Upper lobe of right lung (tissue), 1 donor: ENCODE results near the gene TOMM40. TPM values are rescaled to one million over a fixed set of nuclear protein-coding genes. Genes with fewer than 3 reads are reported as not detected.

ENCODE experiments used
- ATAC-seq: fragments of 200-7000 bp; cut with Tn5 transposase; one replicate; pipeline ENCODE4 v1.9.1; 2020; ENCODE audit warnings: mild to moderate bottlenecking, moderate library complexity
- DNase-seq: peaks from one replicate; pipeline ENCODE4 v3.0.0-alpha.2; 2020
- H3K27ac ChIP-seq: fragments of 200-600 bp; one replicate; pipeline ENCODE4 v1.8.0; 2022
- H3K27me3 ChIP-seq: fragments of 200-600 bp; one replicate; pipeline ENCODE4 v1.8.0; 2022; ENCODE audit warnings: mild to moderate bottlenecking
- H3K36me3 ChIP-seq: fragments of 200-600 bp; one replicate; pipeline ENCODE4 v1.8.0; 2022
- H3K4me1 ChIP-seq: fragments of 200-600 bp; one replicate; pipeline ENCODE4 v1.8.0; 2022
- H3K4me3 ChIP-seq: fragments of 200-600 bp; one replicate; pipeline ENCODE4 v1.8.0; 2022; ENCODE audit warnings: mild to moderate bottlenecking
- H3K9me3 ChIP-seq: fragments of 200-600 bp; one replicate; pipeline ENCODE4 v1.8.0; 2022
- CTCF ChIP-seq: fragments of 200-600 bp; IDR thresholded peaks from one replicate; pipeline ENCODE4 v1.8.0; 2022; ENCODE audit warnings: antibody characterized with exemption
- intact Hi-C: fragments of 100-400 bp; cut with DNase I; formaldehyde crosslinking; loops from one replicate; pipeline ENCODE4 v1.11.0; 2022
- long read RNA-seq: library from polyadenylated mRNA; unstranded; transcript quantifications from one replicate; pipeline ENCODE4 v2.0.0, GENCODE V29; 2021
- total RNA-seq: library from RNA; stranded (reverse); fragmentation: NEBNext Ultra II Directional; extraction: Animal tissue kit (Norgen Biotek cat#: 25700); gene quantifications from one replicate; pipeline ENCODE4 v1.2.1, GENCODE V29; 2021
- donor health status: DM: no; HTN: yes; CAD: no; lungs with severe emphysema.

TOMM40 gene
- 52.4 TPM for total RNA-seq
- long read RNA-seq, transcript TOMM40-202 (10 exons, 1,709 nt): major isoform, 98 of 188 reads
- long read RNA-seq, transcript TOMM40-201 (10 exons, 1,707 nt): minor isoform, 27 of 188 reads
- long read RNA-seq, transcript TOMM40-203 (9 exons, 1,725 nt): minor isoform, 42 of 188 reads
- long read RNA-seq, partial matches to known transcripts: 8 of 188 reads
- long read RNA-seq, other reads (novel, unspliced or antisense): 12 of 188 reads

DNA sequence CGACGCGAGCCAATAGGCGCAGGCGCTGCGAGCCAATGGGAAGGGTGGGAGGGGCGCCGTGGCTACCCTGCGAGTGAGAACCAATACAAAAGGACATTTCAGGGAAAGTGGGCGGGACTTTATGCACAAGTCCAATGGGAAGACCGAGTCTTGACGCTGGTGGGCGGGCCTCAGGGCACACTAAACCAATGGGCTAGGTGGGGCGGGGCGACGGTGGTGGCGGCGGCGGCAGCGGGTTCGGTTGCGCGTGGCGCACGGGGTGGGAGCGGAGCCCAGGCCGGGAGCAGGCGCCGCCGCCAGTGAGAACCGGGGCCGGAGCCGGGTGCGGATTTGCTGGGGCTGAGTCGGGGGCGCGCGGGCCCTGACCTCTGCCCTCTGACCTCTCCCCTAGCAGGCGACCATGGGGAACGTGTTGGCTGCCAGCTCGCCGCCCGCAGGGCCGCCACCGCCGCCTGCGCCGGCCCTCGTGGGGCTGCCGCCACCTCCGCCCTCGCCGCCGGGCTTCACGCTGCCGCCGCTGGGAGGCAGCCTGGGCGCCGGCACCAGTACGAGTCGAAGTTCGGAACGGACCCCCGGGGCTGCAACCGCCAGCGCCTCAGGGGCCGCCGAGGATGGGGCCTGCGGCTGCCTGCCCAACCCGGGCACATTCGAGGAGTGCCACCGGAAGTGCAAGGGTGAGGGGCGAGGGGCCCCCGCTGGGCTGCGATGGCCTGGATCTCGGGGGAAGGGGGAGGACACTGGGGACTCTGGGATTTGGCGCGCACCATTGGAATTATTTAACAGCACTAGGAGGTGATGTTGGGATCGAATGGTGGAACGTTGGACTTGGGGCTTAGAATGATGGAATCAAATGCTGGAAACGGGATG, at the start of gene TOMM40:
TOMM40 (plus strand) TSS at position 239 of the 867 bp plus-strand sequence; CDS start at position 401, 162 bp downstream.
- TF ChIP-seq CTCF: no peak
- ATAC-seq (no peak), DNase-seq (no peak)
- peaks cover 56% of the 10 kb centered on the region for H3K36me3 ChIP-seq
- H3K27me3 ChIP-seq: no peaks in the 10 kb centered on the region
- peak within 1 kb of the TSS; percentile 75 for H3K4me3 ChIP-seq
- peaks cover 17% of the 10 kb centered on the region for H3K4me1 ChIP-seq
- peak within 1 kb of the TSS; percentile 95 for H3K27ac ChIP-seq
- H3K9me3 ChIP-seq: no peaks in the 10 kb centered on the region
- intact Hi-C loops: no loop called here

- Histone ChIP-seq H3K27ac (peak overlapping the region; percentile 51), H3K36me3 (no peaks in the 10 kb centered on the region), H3K4me1 (peaks cover 25% of the 10 kb centered on the region), H3K27me3 (no peaks in the 10 kb centered on the region), H3K4me3 (peak overlapping the region; percentile 55), H3K9me3 (no peaks in the 10 kb centered on the region)
- ATAC-seq: no peak
- intact Hi-C loops: no loop called here
- TF ChIP-seq CTCF: no peak
- peak; percentile 76 for DNase-seq
Observed at GRCh38 chr19:44845286-44845611, 45.8 kb upstream of the TOMM40 start.

- no peaks in the 10 kb centered on the region for H3K9me3 ChIP-seq
- TF ChIP-seq CTCF: peak; percentile 68
- peak within 1 kb of the TSS; percentile 90 for H3K4me3 ChIP-seq
- DNase-seq (peak; percentile 100), ATAC-seq (peak; percentile 89)
- peak within 1 kb of the TSS; percentile 95 for H3K27ac ChIP-seq
- peaks cover 28% of the 10 kb centered on the region for H3K4me1 ChIP-seq
- no peaks in the 10 kb centered on the region for H3K36me3 ChIP-seq
- intact Hi-C loops: no loop called here
- H3K27me3 ChIP-seq: no peaks in the 10 kb centered on the region
Observed at GRCh38 chr19:44845612-44846454, 45.2 kb upstream of the TOMM40 start, which contains the start of gene NECTIN2. TSS of gene NECTIN2 (plus strand) at chr19:44846297. CDS start at chr19:44846526, 229 bp downstream.

DNA sequence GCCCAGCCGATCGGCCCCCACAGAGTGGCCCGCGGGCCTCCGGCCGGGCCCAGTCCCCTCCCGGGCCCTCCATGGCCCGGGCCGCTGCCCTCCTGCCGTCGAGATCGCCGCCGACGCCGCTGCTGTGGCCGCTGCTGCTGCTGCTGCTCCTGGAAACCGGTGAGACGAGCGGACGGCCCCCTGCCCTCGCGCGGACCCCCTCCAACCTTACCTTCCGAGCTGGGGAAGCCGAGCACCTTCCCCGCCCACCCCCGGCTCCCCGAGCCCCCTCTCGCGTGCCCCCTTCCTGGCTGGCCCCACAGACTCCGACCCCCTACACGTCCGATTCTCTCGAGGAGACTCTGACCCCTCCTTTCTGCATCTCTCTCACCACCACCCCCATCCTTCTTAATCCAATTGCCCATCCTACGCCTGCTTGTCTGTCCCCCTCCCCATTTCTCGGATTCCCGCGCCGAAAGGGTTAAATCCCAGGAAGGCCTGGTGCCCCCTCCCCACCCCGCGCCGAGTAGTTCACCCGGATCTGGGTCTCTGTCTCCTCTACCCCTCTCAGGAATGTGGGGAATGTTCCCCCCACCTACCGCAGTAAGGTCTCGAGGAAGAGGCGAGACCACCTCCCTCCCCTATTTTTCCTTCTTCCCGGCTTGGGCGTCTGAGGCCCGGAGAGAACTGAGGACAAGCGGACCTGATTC, 44.5 kb upstream of the TOMM40 start:
- Histone ChIP-seq H3K27ac (peak overlapping the region; percentile 95), H3K9me3 (no peaks in the 10 kb centered on the region), H3K27me3 (no peaks in the 10 kb centered on the region), H3K4me1 (peaks cover 28% of the 10 kb centered on the region), H3K36me3 (no peaks in the 10 kb centered on the region), H3K4me3 (peak overlapping the region; percentile 90)
- TF ChIP-seq CTCF: no peak
- intact Hi-C loops: no loop called here
- DNase-seq (no peak), ATAC-seq (no peak)
